Activated T-cell treated with anti-CD3 and anti-CD28 coated beads for 4 hours (primary cell): Measurements from ENCODE around the gene COPS9.

ENCODE experiments used
- DNase-seq: peaks from one replicate; pipeline ENCODE4 v3.0.0-alpha.2; 2020

COPS9 gene

GRCh38 chr2:240165661-240166060 lies 29.6 kb upstream of the COPS9 start:
- DNase-seq, result no peak

GRCh38 chr2:240165034-240165433 lies 28.9 kb upstream of the COPS9 start:
- no peak for DNase-seq

GRCh38 chr2:240164586-240164985 lies 28.5 kb upstream of the COPS9 start:
- no peak for DNase-seq

DNA sequence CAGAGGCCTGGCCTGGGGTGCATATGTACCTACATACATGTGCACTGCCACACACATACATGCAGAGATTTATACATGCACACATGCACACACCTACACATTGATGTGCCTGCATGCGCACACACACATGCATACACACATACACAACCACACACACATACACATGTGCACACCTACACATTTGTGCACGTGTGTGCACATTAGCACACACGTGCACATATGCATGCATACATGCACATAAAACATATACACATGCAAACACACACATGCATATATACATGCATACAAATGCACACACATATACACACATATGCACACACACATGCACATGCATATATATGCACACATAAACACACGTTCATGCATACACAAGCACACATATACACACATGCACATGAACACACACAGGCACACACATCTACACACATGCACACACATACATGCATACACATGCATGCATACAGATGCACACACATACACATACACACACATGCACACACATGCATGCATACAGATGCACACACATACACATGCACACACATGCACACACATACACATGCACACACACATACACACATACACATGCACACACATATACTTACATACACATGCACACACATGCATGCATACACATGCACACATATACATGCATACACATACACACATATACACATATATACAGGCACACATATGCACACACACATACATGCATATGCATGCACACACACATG lies 27.9 kb upstream of the COPS9 start:
- no peak for DNase-seq

- DNase-seq, result no peak
Observed at GRCh38 chr2:240162939-240163714, 27.0 kb upstream of the COPS9 start.

GRCh38 chr2:240162531-240162930 lies 26.4 kb upstream of the COPS9 start:
- DNase-seq, result no peak

GRCh38 chr2:240162032-240162431 lies 25.9 kb upstream of the COPS9 start:
- DNase-seq, result no peak

- DNase-seq, result no peak
Observed at GRCh38 chr2:240161087-240161750, 25.1 kb upstream of the COPS9 start.

- DNase-seq, result no peak
Observed at GRCh38 chr2:240160291-240161086, 24.4 kb upstream of the COPS9 start.

GRCh38 chr2:240159251-240159839 lies 23.2 kb upstream of the COPS9 start:
- no peak for DNase-seq

- DNase-seq, result no peak
Observed at GRCh38 chr2:240157147-240157470, 21.0 kb upstream of the COPS9 start.

DNA sequence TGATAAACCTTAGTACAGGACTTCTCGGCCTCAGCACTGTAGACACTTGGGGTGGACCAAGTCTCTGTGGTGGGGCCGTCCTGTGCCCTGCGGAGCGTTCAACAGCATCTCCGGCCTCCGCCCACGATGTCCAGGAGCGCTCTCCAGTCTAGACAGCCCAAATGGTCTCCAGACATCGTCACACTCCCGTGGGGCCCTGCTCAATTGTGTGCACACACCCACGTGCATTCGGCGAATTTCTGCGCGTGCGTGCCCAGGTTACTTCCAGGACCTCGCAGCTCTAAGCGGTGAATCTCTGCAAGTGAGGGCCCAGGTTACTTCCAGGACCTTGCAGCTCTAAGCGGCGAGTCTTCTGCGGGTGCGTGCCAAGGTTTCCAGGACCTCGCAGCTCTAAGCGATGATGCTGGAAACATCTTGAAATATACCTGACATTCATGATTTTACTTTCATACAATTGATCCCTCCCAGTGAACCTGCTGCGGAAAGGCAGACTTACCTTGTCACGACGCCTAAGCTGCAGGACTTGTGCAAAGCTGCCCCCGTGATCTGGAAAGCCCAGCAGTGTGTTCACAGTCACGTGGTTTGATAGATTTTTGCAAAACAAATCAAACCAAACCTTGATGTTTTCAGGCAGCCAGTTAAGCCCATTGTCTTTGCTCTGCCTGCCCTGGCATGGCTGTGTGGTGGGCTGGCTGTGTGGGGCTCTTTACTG lies 20.5 kb upstream of the COPS9 start:
- DNase-seq, result no peak

GRCh38 chr2:240155745-240156390 lies 19.8 kb upstream of the COPS9 start:
- no peak for DNase-seq

GRCh38 chr2:240155048-240155744 lies 19.1 kb upstream of the COPS9 start:
- no peak for DNase-seq

GRCh38 chr2:240154606-240155005 lies 18.5 kb upstream of the COPS9 start:
- DNase-seq, result no peak

DNA sequence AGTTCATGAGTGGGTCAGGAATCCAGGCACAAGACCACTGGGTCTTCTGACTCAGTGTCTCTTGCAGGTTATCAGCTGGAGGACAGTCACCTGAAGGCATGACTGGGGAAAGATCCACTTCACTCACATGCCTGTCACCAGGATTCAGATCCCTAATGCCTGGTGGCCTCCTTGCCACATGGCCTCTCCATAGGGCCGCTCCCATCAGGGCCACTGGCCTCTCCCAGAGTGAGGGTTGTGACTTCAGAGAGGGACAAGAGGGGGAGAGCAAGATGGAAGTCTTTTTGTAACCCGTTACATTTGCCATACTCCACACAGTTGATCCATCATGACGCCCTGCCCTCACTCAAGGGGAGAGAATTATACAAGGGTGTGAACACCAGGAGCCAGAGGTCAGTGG lies 17.3 kb upstream of the COPS9 start:
- no peak for DNase-seq

GRCh38 chr2:240151477-240152031 lies 15.4 kb upstream of the COPS9 start:
- DNase-seq, result no peak

DNA sequence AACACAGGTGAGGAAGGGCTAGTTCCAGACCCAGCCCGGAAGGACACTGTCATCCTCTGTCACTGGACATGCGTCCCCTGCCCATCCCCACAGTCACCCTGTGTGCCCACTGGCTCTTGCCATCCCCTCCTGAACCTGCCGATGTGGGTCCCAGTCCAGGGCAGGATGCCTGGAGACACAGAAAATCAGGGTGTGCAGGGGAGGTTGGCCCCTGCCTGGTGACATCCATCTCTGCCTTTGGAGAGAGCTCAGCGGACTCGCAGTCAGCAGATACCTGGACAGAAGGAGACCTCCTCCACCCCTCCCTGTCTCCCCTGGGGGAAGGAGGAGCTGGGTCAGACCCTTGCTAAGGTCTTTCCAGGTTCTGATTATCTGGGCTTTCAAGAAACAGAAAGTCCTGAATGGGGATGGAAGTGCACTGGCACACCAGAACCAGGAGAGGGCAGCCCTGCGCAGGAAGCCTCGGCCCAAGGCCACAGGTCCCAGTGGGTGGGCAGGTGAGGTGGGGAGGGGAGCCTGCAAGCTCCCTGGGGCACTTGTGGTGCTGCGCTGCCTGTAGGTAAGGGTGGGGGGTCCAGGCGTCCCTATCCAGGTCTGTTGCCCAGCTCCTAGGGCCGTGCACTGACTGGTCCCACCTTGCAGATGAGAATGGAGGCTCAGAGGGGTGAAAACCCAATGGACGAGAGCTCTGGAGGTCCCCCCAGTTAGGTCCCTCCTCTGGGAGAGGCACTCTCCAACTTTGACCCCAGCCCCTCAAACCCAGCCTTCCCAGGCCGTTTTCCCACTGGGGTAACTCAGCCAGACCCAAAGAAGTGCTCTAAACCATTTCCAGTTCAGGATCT lies 14.1 kb upstream of the COPS9 start:
- DNase-seq, result no peak

GRCh38 chr2:240147911-240148587 lies 11.9 kb upstream of the COPS9 start:
- DNase-seq, result no peak
